Left lung (tissue), 10 donors: ENCODE measurements around the gene MOB1B. TPM values are rescaled to one million over a fixed set of nuclear protein-coding genes. Genes with fewer than 3 reads are reported as not detected.
"Not testable (repeated sequence)": the region's sequence is repeated elsewhere in the genome, so short reads cannot be mapped to it uniquely, and the experiment has no call there.

Experiments used
- ATAC-seq: fragments of 200-7000 bp; cut with Tn5 transposase; one replicate; pipeline ENCODE4 v1.9.1; 2020; ENCODE audit warnings: moderate library complexity
- DNase-seq, 4 donors: peaks; one replicate each; pipeline ENCODE4 v3.0.0-alpha.2; 2013 to 2020
- H3K27ac ChIP-seq, 2 donors: fragments of 200-600 bp; sonication (generic) in 1 of 2; one replicate each; pipeline versions ENCODE4 v1.5.0 to v1.8.0; 2020 to 2021
- H3K27me3 ChIP-seq, 2 donors: fragments of 200-600 bp; sonication (generic) in 1 of 2; one replicate each; pipeline versions ENCODE4 v1.5.0 to v1.8.0; 2020 to 2021
- H3K36me3 ChIP-seq, 2 donors: fragments of 200-600 bp; sonication (generic) in 1 of 2; one replicate each; pipeline versions ENCODE4 v1.5.0 to v1.8.0; 2020 to 2021
- H3K4me1 ChIP-seq, 2 donors: fragments of 200-600 bp; one replicate each; pipeline ENCODE4 v1.8.0; 2021
- H3K4me3 ChIP-seq, 2 donors: fragments of 200-600 bp; sonication (generic) in 1 of 2; one replicate each; pipeline versions ENCODE4 v1.5.0 to v1.8.0; 2020 to 2021; ENCODE audit warnings: mild to moderate bottlenecking in 1 of 2
- H3K9me3 ChIP-seq, 2 donors: fragments of 200-600 bp; sonication (generic) in 1 of 2; one replicate each; pipeline versions ENCODE4 v1.5.0 to v1.8.0; 2020 to 2021
- CTCF ChIP-seq, 2 donors: fragments of 200-600 bp; sonication (generic) in 1 of 2; IDR thresholded peaks; one replicate each; pipeline versions ENCODE4 v1.5.0 to v1.8.0; 2021; ENCODE audit warnings: antibody characterized with exemption in 2 of 2
- intact Hi-C, 2 donors: fragments of 100-400 bp; cut with DNase I; formaldehyde crosslinking; loops; one replicate each; pipeline versions ENCODE4 v1.11.2 to v1.14.2; 2022
- polyA plus RNA-seq, 6 donors: library from polyadenylated mRNA; unstranded; fragments of 120-200 nt; gene quantifications; one replicate each; pipeline ENCODE4 v1.2.1, GENCODE V29; 2013; ENCODE audit not compliant: insufficient read length in 6 of 6
- total RNA-seq, 2 donors: library from RNA; stranded (reverse); fragmentation: NEBNext Ultra II Directional; extraction: Animal tissue kit (Norgen Biotek cat#: 25700); gene quantifications; one replicate each; pipeline ENCODE4 v1.2.1, GENCODE V29; 2021
- donor health status: DM: no; HTN: yes; CAD: no.
- donor health status: DM: no; HTN: no; CAD: no.

Gene MOB1B
- total and polyA plus RNA-seq, 8 donors, result 28.3 to 51.3 (median 45.6) TPM

- H3K4me1 ChIP-seq, result no peaks in the 10 kb centered on the region
- no peak for ATAC-seq
- H3K4me3 ChIP-seq, result no peak overlapping the region
- intact Hi-C loops, result no loop called here
- H3K27ac ChIP-seq, result no peak overlapping the region
- H3K36me3 ChIP-seq, result peaks cover 0 to 19% of the 10 kb centered on the region in 2 donors
- H3K27me3 ChIP-seq, result no peaks in the 10 kb centered on the region
- no peak for TF ChIP-seq CTCF (IDR thresholded peaks at IDR 0.05)
- DNase-seq, result no peak
- H3K9me3 ChIP-seq, result peaks cover 0 to 3% of the 10 kb centered on the region in 2 donors
Observed at GRCh38 chr4:71020611-71021010, 118.4 kb downstream of the MOB1B start.

- DNase-seq (no peak), ATAC-seq (no peak)
- no peak for TF ChIP-seq CTCF (IDR thresholded peaks at IDR 0.05)
- no peak overlapping the region for H3K27ac ChIP-seq
- no peaks in the 10 kb centered on the region for H3K27me3 ChIP-seq
- no peaks in the 10 kb centered on the region for H3K9me3 ChIP-seq
- intact Hi-C loops, result no loop called here
- peaks cover 0 to 39% of the 10 kb centered on the region in 2 donors for H3K36me3 ChIP-seq
- H3K4me1 ChIP-seq, result peaks cover 0 to 4% of the 10 kb centered on the region in 2 donors
- no peak overlapping the region for H3K4me3 ChIP-seq
Observed at GRCh38 chr4:71025654-71026053, 123.5 kb downstream of the MOB1B start.

- no peaks in the 10 kb centered on the region for H3K9me3 ChIP-seq
- peak in 1 of 4 donors; percentile 21 for DNase-seq
- H3K4me1 ChIP-seq, result peaks cover 0 to 4% of the 10 kb centered on the region in 2 donors
- H3K4me3 ChIP-seq, result no peak overlapping the region
- no peak overlapping the region for H3K27ac ChIP-seq
- H3K36me3 ChIP-seq, result peaks cover 0 to 39% of the 10 kb centered on the region in 2 donors
- intact Hi-C loops, result no loop called here
- TF ChIP-seq CTCF (IDR thresholded peaks at IDR 0.05), result no peak
- ATAC-seq, result peak; percentile 79
- no peaks in the 10 kb centered on the region for H3K27me3 ChIP-seq
Observed at GRCh38 chr4:71026086-71026485, 123.9 kb downstream of the MOB1B start.

GRCh38 chr4:71027611-71028010 lies 125.4 kb downstream of the MOB1B start:
- Histone ChIP-seq H3K4me1 (peaks cover 0 to 4% of the 10 kb centered on the region in 2 donors), H3K36me3 (peaks cover 0 to 48% of the 10 kb centered on the region in 2 donors), H3K27me3 (no peaks in the 10 kb centered on the region), H3K27ac (no peak overlapping the region), H3K4me3 (no peak overlapping the region), H3K9me3 (no peaks in the 10 kb centered on the region)
- intact Hi-C loops, result no loop called here
- no peak for TF ChIP-seq CTCF (IDR thresholded peaks at IDR 0.05)
- ATAC-seq, result no peak
- no peak for DNase-seq

- DNase-seq (no peak), ATAC-seq (no peak)
- intact Hi-C loops, result no loop called here
- H3K9me3 ChIP-seq, result no peaks in the 10 kb centered on the region
- no peak overlapping the region for H3K27ac ChIP-seq
- H3K27me3 ChIP-seq, result no peaks in the 10 kb centered on the region
- peaks cover 0 to 4% of the 10 kb centered on the region in 2 donors for H3K4me1 ChIP-seq
- no peak overlapping the region for H3K4me3 ChIP-seq
- peaks cover 0 to 45% of the 10 kb centered on the region in 2 donors for H3K36me3 ChIP-seq
- TF ChIP-seq CTCF (IDR thresholded peaks at IDR 0.05), result no peak
Observed at GRCh38 chr4:71029504-71029903, 127.3 kb downstream of the MOB1B start.

GRCh38 chr4:71032106-71032505 lies 129.9 kb downstream of the MOB1B start:
- intact Hi-C loops, H3K27me3 ChIP-seq, DNase-seq, H3K4me1 ChIP-seq, H3K9me3 ChIP-seq, H3K27ac ChIP-seq, H3K4me3 ChIP-seq, ATAC-seq: not testable (repeated sequence)
- peaks cover 0 to 65% of the 10 kb centered on the region in 2 donors for H3K36me3 ChIP-seq
